Hepatocyte (in vitro differentiated cells): ENCODE results near the gene DNAJB5. TPM values are rescaled to one million over a fixed set of nuclear protein-coding genes. Genes with fewer than 3 reads are reported as not detected.

Experiments
- DNase-seq: peaks from one replicate; pipeline ENCODE4 v3.0.0-alpha.2; 2016; ENCODE audit warnings: low spot score
- H2AFZ ChIP-seq: fragments of 200-600 bp; sonication (generic); 2 replicates; pipeline ENCODE4 v1.6.0; 2016; ENCODE audit warnings: antibody characterized with exemption, mild to moderate bottlenecking
- H3K27ac ChIP-seq: fragments of 200-600 bp; sonication (generic); 2 replicates; pipeline ENCODE4 v1.5.1; 2016; ENCODE audit warnings: mild to moderate bottlenecking
- H3K27me3 ChIP-seq: fragments of 200-600 bp; sonication (generic); 2 replicates; pipeline ENCODE4 v1.6.1; 2016
- H3K36me3 ChIP-seq: fragments of 200-600 bp; sonication (generic); replicated peaks from 2 replicates; pipeline ENCODE4 v1.5.1; 2016; ENCODE audit warnings: low read depth; ENCODE audit not compliant: insufficient read depth
- H3K4me1 ChIP-seq: fragments of 200-600 bp; sonication (generic); 2 replicates; pipeline ENCODE4 v1.5.1; 2016; ENCODE audit warnings: mild to moderate bottlenecking, moderate library complexity; ENCODE audit not compliant: insufficient read depth
- H3K4me2 ChIP-seq: fragments of 200-600 bp; sonication (generic); 2 replicates; pipeline ENCODE4 v1.6.0; 2016
- H3K4me3 ChIP-seq: fragments of 200-600 bp; sonication (generic); 2 replicates; pipeline ENCODE4 v1.5.1; 2016; ENCODE audit warnings: mild to moderate bottlenecking
- H3K79me2 ChIP-seq: fragments of 200-600 bp; sonication (generic); 2 replicates; pipeline ENCODE4 v1.6.0; 2017; ENCODE audit warnings: mild to moderate bottlenecking
- H3K9me2 ChIP-seq: fragments of 200-600 bp; sonication (generic); replicated peaks from 2 replicates; pipeline ENCODE4 v1.6.0; 2017; ENCODE audit warnings: mild to moderate bottlenecking; ENCODE audit not compliant: insufficient read depth
- H3K9me3 ChIP-seq: fragments of 200-600 bp; sonication (generic); 2 replicates; pipeline ENCODE4 v1.5.1; 2016; ENCODE audit warnings: low read depth, mild to moderate bottlenecking
- H4K20me1 ChIP-seq: fragments of 200-600 bp; sonication (generic); 2 replicates; pipeline ENCODE4 v1.6.0; 2016; ENCODE audit warnings: mild to moderate bottlenecking; ENCODE audit not compliant: insufficient read depth, poor library complexity, severe bottlenecking
- EZH2 ChIP-seq: fragments of 200-600 bp; sonication (generic); IDR thresholded peaks from 2 replicates; pipeline ENCODE4 v1.6.1; 2016; ENCODE audit warnings: antibody characterized with exemption, mild to moderate bottlenecking, borderline replicate concordance
- EZH2phosphoT487 ChIP-seq: fragments of 200-600 bp; sonication (generic); IDR thresholded peaks from one replicate; pipeline ENCODE4 v1.6.1; 2018; ENCODE audit warnings: antibody characterized with exemption, mild to moderate bottlenecking, low read depth, moderate library complexity; ENCODE audit not compliant: unreplicated experiment, severe bottlenecking
- WGBS: methylation state at CpG from one replicate; pipeline ENCODE4 v1.1.6; 2016; ENCODE audit warnings: low lambda C conversion rate; ENCODE audit errors: missing lambda C conversion rate; 5-methylcytosine and 5-hydroxymethylcytosine counted together
- polyA plus RNA-seq: library from polyadenylated mRNA; unstranded; fragments of >200 nt; fragmentation: Nextera tagmentation; extraction: Ambion mirVana; gene quantifications from 2 replicates; pipeline ENCODE4 v1.2.1, GENCODE V29; 2016
- total RNA-seq: library from RNA; depleted of rRNA; stranded (reverse); fragments of >200 nt; gene quantifications from 2 replicates; pipeline ENCODE4 v1.2.3, GENCODE V29; 2014
- TF ChIP-seq, protein P1 (sequence below): fragments of 200-600 bp; sonication (generic); IDR thresholded peaks from 2 replicates; pipeline ENCODE4 v1.5.1; 2016; ENCODE audit warnings: antibody characterized with exemption, mild to moderate bottlenecking; ENCODE audit not compliant: poor library complexity

The DNAJB5 gene
- total and polyA plus RNA-seq, 2 experiments from 2014 or later: 7.0 to 7.6 TPM

DNA sequence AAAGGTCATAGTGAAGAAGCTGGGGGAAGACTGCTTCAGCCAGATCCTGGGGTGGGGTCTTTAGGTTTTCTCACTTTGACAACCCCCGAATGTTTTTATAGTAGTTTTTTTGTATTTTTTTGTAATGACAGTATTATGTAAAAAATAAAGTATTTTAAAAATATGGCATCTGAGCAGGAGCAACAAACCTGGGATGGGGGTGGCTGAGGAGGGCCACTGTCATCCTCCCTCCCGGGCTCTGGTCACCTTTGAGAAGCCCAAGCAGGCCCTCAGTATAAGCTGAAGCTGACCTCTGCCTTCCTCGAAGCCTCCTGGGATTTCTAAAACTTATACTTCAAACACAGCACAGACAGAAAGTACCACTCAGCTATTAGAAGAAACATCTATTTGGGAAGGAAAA is 8.7 kb downstream of the DNAJB5 start:
- Histone ChIP-seq H3K36me3 (no peaks in the 10 kb centered on the region), H3K4me2 (no peak overlapping the region), H3K9me2 (no peaks in the 10 kb centered on the region), H3K4me3 (no peak overlapping the region), H3K79me2 (no peaks in the 10 kb centered on the region), H3K4me1 (peaks cover 13% of the 10 kb centered on the region), H3K27me3 (no peaks in the 10 kb centered on the region), H2AFZ (no peak overlapping the region), H4K20me1 (no peaks in the 10 kb centered on the region), H3K9me3 (no peaks in the 10 kb centered on the region), H3K27ac (peak overlapping the region; percentile 94)
- TF ChIP-seq EZH2phosphoT487: no peak
- DNase-seq: no peak
- 86% methylated on average over 3 of the region's 3 CpGs for WGBS

DNA sequence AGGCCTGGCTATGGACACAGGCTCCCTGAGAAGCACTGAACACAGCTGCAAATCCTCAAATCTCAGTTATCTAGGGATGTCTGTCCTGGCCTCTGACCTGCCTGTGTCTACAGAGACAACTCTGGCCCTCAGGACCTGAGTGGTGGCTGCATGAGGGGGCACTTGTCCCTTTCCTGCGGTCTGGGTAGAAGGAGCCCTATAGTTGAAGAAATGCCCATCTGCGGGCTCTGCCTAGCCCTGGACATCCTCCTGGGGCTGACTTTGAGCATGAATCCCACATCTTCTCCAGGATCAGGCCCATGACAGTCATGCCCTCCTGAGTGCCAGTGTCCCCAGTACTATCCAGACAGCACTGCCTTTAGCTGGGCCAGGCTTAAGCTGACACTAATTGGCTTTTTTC is 10.0 kb downstream of the DNAJB5 start:
- no peak overlapping the region for H2AFZ ChIP-seq
- TF ChIP-seq, protein P1, sequence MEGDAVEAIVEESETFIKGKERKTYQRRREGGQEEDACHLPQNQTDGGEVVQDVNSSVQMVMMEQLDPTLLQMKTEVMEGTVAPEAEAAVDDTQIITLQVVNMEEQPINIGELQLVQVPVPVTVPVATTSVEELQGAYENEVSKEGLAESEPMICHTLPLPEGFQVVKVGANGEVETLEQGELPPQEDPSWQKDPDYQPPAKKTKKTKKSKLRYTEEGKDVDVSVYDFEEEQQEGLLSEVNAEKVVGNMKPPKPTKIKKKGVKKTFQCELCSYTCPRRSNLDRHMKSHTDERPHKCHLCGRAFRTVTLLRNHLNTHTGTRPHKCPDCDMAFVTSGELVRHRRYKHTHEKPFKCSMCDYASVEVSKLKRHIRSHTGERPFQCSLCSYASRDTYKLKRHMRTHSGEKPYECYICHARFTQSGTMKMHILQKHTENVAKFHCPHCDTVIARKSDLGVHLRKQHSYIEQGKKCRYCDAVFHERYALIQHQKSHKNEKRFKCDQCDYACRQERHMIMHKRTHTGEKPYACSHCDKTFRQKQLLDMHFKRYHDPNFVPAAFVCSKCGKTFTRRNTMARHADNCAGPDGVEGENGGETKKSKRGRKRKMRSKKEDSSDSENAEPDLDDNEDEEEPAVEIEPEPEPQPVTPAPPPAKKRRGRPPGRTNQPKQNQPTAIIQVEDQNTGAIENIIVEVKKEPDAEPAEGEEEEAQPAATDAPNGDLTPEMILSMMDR: no peak
- TF ChIP-seq EZH2phosphoT487 (no peak), EZH2 (no peak)
- no peak overlapping the region for H3K27ac ChIP-seq
- no peak for DNase-seq
- no peak overlapping the region for H3K4me3 ChIP-seq
- H3K9me3 ChIP-seq: no peaks in the 10 kb centered on the region
- H3K36me3 ChIP-seq: no peaks in the 10 kb centered on the region
- H3K27me3 ChIP-seq: no peaks in the 10 kb centered on the region
- no peaks in the 10 kb centered on the region for H3K79me2 ChIP-seq
- no peak overlapping the region for H3K4me2 ChIP-seq
- H3K9me2 ChIP-seq: no peaks in the 10 kb centered on the region
- 95% methylated on average over 2 of the region's 2 CpGs for WGBS
- H4K20me1 ChIP-seq: no peaks in the 10 kb centered on the region
- H3K4me1 ChIP-seq: peaks cover 12% of the 10 kb centered on the region

DNA sequence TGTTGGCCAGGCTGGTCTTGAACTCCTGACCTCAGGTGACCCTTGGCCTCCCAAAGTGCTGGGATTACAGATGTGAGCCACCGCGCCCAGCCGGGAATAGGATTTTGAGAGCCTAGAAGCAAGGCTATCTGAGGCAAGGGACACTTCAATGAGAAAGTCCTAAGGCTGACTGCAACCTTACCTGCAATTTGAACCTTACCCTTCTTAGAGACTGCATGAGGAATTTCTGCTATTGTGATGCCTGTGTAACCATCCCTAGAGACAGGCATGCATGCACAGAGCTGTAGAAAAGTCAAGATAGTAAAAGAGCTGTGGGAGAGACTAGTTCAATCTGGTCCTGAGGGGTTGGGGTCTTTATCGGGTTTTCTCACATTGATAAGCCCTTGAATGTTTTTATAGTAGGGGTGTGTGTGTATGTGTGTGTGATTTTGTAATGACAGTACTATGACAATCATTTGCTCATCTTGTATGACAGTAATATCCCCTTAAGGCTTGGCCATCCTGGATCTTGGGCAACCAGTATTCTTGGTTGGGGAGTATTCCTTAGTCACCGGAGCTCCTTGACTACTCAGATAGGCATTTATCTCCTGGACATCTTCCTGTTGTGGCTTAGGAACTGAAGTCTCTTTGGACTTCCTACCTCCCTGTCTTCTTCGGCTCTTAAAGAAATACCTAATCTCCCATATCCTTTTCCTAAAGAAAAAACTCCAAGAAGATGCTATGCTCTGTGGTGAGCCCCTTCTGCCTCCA is 11.2 kb downstream of the DNAJB5 start:
- TF ChIP-seq EZH2phosphoT487 (no peak), EZH2 (no peak)
- TF ChIP-seq, protein P1: no peak
- H3K4me3 ChIP-seq: no peak overlapping the region
- H3K27ac ChIP-seq: no peak overlapping the region
- no peak overlapping the region for H3K4me2 ChIP-seq
- no peaks in the 10 kb centered on the region for H4K20me1 ChIP-seq
- no peaks in the 10 kb centered on the region for H3K9me3 ChIP-seq
- no peak overlapping the region for H2AFZ ChIP-seq
- H3K4me1 ChIP-seq: peaks cover 12% of the 10 kb centered on the region
- H3K36me3 ChIP-seq: no peaks in the 10 kb centered on the region
- no peaks in the 10 kb centered on the region for H3K9me2 ChIP-seq
- no peaks in the 10 kb centered on the region for H3K79me2 ChIP-seq
- H3K27me3 ChIP-seq: no peaks in the 10 kb centered on the region
- no peak for DNase-seq
- WGBS: 96% methylated on average over 6 of the region's 6 CpGs

DNA sequence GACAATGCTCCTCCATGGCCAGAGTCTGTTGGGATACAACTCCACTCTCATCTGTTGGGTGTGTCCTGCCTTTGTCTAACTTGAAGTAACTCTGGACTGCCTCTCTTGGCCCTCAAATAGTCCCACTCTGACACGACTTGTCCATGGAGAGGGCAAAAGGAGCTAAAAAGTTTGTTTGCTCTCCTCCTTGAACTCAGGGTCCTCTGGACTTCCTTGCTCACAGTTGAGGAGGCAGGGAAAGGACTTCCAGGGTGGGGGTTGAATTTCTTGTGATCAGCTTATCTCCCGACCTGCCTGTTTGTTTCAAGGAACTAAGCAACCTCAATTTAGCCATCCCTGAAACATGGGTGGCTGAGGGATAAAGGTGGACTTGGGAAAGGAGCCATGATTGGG is 11.7 kb downstream of the DNAJB5 start:
- Histone ChIP-seq H3K4me3 (no peak overlapping the region), H3K9me3 (no peaks in the 10 kb centered on the region), H3K27ac (no peak overlapping the region), H3K27me3 (no peaks in the 10 kb centered on the region), H4K20me1 (no peaks in the 10 kb centered on the region), H3K4me2 (no peak overlapping the region), H3K79me2 (no peaks in the 10 kb centered on the region), H2AFZ (no peak overlapping the region), H3K9me2 (no peaks in the 10 kb centered on the region), H3K36me3 (no peaks in the 10 kb centered on the region), H3K4me1 (peaks cover 12% of the 10 kb centered on the region)
- no peak for TF ChIP-seq EZH2
- TF ChIP-seq, protein P1: no peak
- TF ChIP-seq EZH2phosphoT487: no peak
- WGBS: 56% methylated on average over 2 of the region's 2 CpGs
- DNase-seq: no peak
